Stimulated activated effector memory CD8-positive, alpha-beta T cell treated with anti-CD3 and anti-CD28 coated beads, Interleukin-12 subunit alpha, Interleukin-12 subunit beta, amount 100 ng/mL, for 72 hours (primary cell): Measurements from ENCODE around the gene BARX1.
A peak's percentile ranks its signal among the peaks of the same experiment; 100 is the strongest.
"Not testable (repeated sequence)": the region's sequence is repeated elsewhere in the genome, so short reads cannot be mapped to it uniquely, and the experiment has no call there.

Experiments
- ATAC-seq: fragments of 150-1000 bp; cut with Tn5 transposase; 2 replicates; pipeline ENCODE4 v1.10.0; 2021
- DNase-seq, 2 donors: peaks; one replicate each; pipeline ENCODE4 v3.0.0; 2021 to 2022; ENCODE audit warnings: low spot score in 2 of 2
- H3K27ac Mint-ChIP-seq: one replicate; pipeline ENCODE4 v1.8.0; 2022; ENCODE audit warnings: mild to moderate bottlenecking, mixed read lengths
- H3K36me3 Mint-ChIP-seq: one replicate; pipeline ENCODE4 v1.8.0; 2022; ENCODE audit warnings: mild to moderate bottlenecking, mixed read lengths
- H3K4me1 Mint-ChIP-seq: one replicate; pipeline ENCODE4 v1.8.0; 2022; ENCODE audit warnings: mixed read lengths
- H3K4me3 Mint-ChIP-seq: one replicate; pipeline ENCODE4 v1.8.0; 2022; ENCODE audit warnings: mild to moderate bottlenecking, mixed read lengths
- H3K9me3 Mint-ChIP-seq: one replicate; pipeline ENCODE4 v1.8.0; 2022; ENCODE audit warnings: mixed read lengths

BARX1 gene

DNA sequence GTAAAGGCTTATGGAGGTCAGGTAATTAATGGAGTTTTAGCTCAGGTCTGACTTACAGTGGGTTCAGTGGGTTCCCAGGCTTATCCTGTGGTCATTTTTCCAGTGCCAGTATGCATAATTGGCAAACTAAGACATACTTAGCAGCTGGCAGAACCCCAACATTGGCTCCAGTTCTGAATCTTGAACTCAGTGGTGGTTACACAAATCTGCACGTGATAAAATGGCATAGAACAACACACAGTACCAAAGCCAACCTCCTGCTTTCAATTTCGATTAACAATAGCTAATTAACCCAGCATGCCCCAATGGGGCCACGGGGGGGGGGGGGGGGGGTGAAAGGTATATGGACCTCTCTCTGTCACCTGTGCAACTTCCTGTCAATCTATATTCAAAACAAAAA lies 19.0 kb upstream of the BARX1 start:
- H3K4me3 Mint-ChIP-seq: no peak overlapping the region
- no peaks in the 10 kb centered on the region for H3K36me3 Mint-ChIP-seq
- no peak overlapping the region for H3K27ac Mint-ChIP-seq
- no peaks in the 10 kb centered on the region for H3K9me3 Mint-ChIP-seq
- ATAC-seq (no peak), DNase-seq (no peak)
- H3K4me1 Mint-ChIP-seq: no peaks in the 10 kb centered on the region

DNA sequence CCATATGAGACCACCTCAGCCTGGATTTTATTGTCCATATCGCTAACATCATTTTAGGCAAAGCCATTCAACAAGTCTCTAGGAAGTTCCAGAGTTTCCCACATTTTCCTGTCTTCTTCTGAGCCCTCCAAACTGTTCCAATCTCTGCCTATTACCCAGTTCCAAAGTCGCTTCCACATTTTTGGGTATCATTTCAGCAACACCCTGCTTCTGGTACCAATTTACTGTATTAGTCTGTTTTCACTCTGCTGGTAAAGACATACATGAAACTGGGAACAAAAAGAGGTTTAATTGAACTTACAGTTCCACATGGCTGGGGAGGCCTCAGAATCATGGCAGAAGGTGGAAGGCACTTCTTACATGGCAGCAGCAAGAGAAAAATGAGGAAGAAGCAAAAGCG lies 17.5 kb upstream of the BARX1 start:
- H3K27ac Mint-ChIP-seq, H3K9me3 Mint-ChIP-seq, H3K4me1 Mint-ChIP-seq, ATAC-seq, H3K4me3 Mint-ChIP-seq, H3K36me3 Mint-ChIP-seq: not testable (repeated sequence)
- DNase-seq: peak in 1 of 2 donors; percentile 12

DNA sequence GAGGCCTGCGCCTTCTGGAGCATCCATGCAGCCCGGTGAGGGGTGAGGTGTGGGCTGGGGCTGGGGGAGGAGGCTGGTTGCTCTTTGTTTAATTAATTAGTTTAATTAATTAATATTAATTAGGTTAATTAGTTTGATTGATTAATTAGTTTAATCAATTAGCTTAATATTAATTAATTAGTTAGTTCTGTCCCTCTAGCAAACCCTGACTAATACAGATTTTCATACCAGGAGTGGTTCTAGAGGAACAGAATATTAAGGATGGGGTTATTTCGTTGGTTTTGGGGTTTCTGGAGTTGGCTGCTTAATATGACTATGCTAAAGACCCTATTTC lies 14.1 kb upstream of the BARX1 start:
- ATAC-seq (no peak), DNase-seq (no peak)
- no peak overlapping the region for H3K27ac Mint-ChIP-seq
- H3K4me1 Mint-ChIP-seq: no peaks in the 10 kb centered on the region
- H3K36me3 Mint-ChIP-seq: no peaks in the 10 kb centered on the region
- no peaks in the 10 kb centered on the region for H3K9me3 Mint-ChIP-seq
- H3K4me3 Mint-ChIP-seq: no peak overlapping the region

GRCh38 chr9:93968451-93969327 lies 13.5 kb upstream of the BARX1 start:
- Mint-ChIP-seq H3K9me3 (no peaks in the 10 kb centered on the region), H3K4me3 (no peak overlapping the region), H3K4me1 (no peaks in the 10 kb centered on the region), H3K27ac (no peak overlapping the region), H3K36me3 (no peaks in the 10 kb centered on the region)
- ATAC-seq (no peak), DNase-seq (no peak)

GRCh38 chr9:93967020-93967803 lies 12.1 kb upstream of the BARX1 start:
- Mint-ChIP-seq H3K27ac (no peak overlapping the region), H3K9me3 (no peaks in the 10 kb centered on the region), H3K4me1 (peaks cover 8% of the 10 kb centered on the region), H3K4me3 (no peak overlapping the region), H3K36me3 (no peaks in the 10 kb centered on the region)
- ATAC-seq: peak; percentile 6
- DNase-seq: peak in 1 of 2 donors; percentile 8

DNA sequence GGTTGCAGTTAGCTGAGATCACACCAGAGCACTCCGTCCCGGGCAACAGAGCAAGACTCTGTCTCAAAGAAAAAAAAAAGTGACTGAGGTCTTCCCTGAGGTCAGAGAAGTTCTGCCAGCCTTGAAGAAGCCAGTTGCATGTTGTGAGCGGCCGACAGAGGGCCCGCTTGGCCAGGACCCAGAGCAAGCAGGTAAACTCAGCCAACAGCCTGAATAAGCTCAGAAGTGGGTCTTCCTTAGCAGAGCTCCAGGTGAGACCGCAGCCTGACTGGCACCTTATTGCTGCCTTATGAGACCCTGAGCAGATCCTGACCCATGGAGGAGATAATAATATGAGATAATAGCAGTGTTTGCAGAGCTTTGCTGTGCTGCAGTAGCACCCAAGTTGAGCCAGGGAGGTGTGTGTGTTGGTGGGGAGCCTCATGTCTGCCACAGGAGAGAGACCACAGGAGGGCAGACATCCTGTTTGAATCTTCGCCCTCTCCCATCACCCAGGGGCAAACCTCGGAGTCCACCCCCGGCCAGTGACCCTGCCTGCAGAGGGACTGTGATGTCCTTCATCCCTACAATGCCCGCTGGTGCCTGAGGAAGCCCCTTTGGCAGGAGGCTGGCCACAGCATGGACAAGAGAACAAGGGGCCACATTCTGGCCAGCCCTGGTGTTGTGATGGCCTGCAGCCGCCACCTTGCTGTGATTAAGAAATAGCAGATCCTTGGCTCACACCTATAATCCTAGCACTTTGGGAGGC lies 10.8 kb upstream of the BARX1 start:
- no peak overlapping the region for H3K4me3 Mint-ChIP-seq
- ATAC-seq: no peak
- H3K36me3 Mint-ChIP-seq: no peaks in the 10 kb centered on the region
- H3K9me3 Mint-ChIP-seq: no peaks in the 10 kb centered on the region
- H3K27ac Mint-ChIP-seq: no peak overlapping the region
- peaks cover 13% of the 10 kb centered on the region for H3K4me1 Mint-ChIP-seq
- DNase-seq: peak in 1 of 2 donors; percentile 37

GRCh38 chr9:93964685-93965084 lies 9.5 kb upstream of the BARX1 start:
- Mint-ChIP-seq H3K4me1 (peaks cover 26% of the 10 kb centered on the region), H3K4me3 (no peak overlapping the region), H3K27ac (peak overlapping the region; percentile 11), H3K36me3 (no peaks in the 10 kb centered on the region), H3K9me3 (no peaks in the 10 kb centered on the region)
- no peak for ATAC-seq
- DNase-seq: peak in 1 of 2 donors; percentile 41

- Mint-ChIP-seq H3K27ac (no peak overlapping the region), H3K36me3 (no peaks in the 10 kb centered on the region), H3K9me3 (no peaks in the 10 kb centered on the region), H3K4me3 (no peak overlapping the region), H3K4me1 (peaks cover 33% of the 10 kb centered on the region)
- ATAC-seq: no peak
- no peak for DNase-seq
Observed at GRCh38 chr9:93963969-93964368, 8.8 kb upstream of the BARX1 start.

GRCh38 chr9:93963489-93963888 lies 8.3 kb upstream of the BARX1 start:
- H3K4me3 Mint-ChIP-seq, ATAC-seq, H3K9me3 Mint-ChIP-seq, H3K27ac Mint-ChIP-seq, H3K36me3 Mint-ChIP-seq: not testable (repeated sequence)
- H3K4me1 Mint-ChIP-seq: peaks cover 38% of the 10 kb centered on the region
- peak in 1 of 2 donors; percentile 25 for DNase-seq

DNA sequence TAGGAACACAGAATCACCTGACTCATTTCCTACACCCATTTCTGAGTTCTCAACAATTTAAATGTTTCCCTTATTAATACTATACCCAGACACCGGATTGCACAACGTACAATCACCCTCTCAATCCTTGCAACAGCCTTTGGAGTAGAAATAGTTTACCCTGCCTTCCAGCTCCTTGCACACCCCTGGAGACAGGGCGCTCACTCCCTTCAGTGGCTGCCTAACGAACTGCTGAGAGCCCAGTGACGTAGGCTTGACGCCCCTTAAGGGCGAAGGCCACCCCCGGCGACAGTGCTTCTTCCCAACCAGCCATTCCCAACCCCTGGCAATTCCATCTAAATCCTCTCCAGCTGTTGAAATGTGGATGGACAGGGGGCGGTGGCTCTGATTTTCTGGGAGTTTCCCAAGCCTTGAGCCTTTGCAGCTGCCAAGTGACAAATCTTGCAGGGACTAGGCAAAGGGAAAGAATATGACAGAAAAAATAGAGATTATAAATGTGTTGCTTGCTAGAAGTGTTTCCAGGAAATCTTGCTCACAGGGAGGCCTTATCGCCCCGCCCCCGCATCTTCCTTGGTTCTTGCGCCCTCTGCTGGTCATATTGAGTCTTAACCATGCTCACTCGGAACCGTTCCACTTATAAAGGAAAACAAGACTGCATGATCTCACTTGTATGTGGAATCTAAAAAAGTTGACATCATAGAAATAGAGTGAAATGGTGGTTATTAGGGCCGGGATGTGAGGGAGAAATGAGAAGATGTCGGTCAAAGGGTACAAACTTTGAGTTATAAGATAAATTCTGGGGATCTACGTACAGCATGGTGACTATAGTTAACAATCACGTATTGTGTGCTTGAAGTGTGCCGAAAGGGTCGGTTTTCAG lies 7.6 kb upstream of the BARX1 start:
- Mint-ChIP-seq H3K27ac (no peak overlapping the region), H3K4me1 (peaks cover 38% of the 10 kb centered on the region), H3K36me3 (no peaks in the 10 kb centered on the region), H3K9me3 (no peaks in the 10 kb centered on the region), H3K4me3 (no peak overlapping the region)
- ATAC-seq (peak; percentile 72), DNase-seq (peak; percentile 71 to 86)

- ATAC-seq: no peak
- Mint-ChIP-seq H3K4me3 (no peak overlapping the region), H3K27ac (no peak overlapping the region)
Observed at GRCh38 chr9:93962017-93962416, 6.9 kb upstream of the BARX1 start.

GRCh38 chr9:93960971-93961841 lies 6.1 kb upstream of the BARX1 start:
- Mint-ChIP-seq H3K9me3 (no peaks in the 10 kb centered on the region), H3K4me1 (peaks cover 38% of the 10 kb centered on the region), H3K36me3 (no peaks in the 10 kb centered on the region), H3K4me3 (peak overlapping the region; percentile 69), H3K27ac (no peak overlapping the region)
- no peak for DNase-seq
- ATAC-seq: no peak

More at GRCh38 chr9:93962017-93962416, 6.9 kb upstream of the BARX1 start:
- Mint-ChIP-seq H3K9me3 (no peaks in the 10 kb centered on the region), H3K4me1 (peaks cover 38% of the 10 kb centered on the region), H3K36me3 (no peaks in the 10 kb centered on the region)
- no peak for DNase-seq

DNA sequence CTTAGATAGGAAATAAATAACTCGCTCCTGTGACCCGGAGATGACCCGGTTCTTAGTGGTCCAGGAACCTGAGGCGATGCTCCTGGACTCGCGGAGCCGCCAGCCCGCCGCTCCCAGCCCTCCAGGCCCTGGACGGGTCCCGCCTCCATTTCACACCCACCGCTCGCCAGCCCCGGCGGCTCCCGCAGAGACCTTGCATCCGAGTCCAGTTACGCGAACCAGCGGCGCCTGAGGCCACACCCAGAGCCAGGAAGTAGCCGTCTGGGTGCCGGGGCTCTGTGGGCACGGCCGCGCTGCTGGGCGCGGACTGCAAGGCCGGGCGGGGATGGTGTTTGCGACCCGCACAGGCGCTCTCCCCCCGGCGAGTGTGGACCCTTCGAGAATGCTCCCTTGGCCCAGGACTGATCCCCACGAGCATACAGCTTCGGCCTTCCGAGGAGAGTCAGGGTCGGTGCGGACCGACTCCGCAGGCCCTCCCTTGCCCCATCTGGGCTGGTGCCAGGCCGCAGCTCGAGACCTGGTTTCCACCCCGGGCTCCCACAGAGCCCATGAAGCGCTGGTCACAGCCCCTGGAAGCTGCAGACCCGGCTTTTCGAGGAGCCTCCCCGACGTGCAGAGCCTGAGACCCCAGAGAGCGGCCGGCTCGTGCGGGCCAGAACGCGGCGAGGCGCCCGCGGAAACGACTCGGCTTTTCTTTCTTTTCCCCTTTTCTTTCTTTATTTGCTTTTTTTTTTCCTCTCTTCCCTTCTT lies 5.2 kb upstream of the BARX1 start:
- H3K4me1 Mint-ChIP-seq: peaks cover 45% of the 10 kb centered on the region
- peak overlapping the region; percentile 69 for H3K4me3 Mint-ChIP-seq
- H3K27ac Mint-ChIP-seq: no peak overlapping the region
- H3K9me3 Mint-ChIP-seq: no peaks in the 10 kb centered on the region
- DNase-seq: no peak
- no peaks in the 10 kb centered on the region for H3K36me3 Mint-ChIP-seq
- no peak for ATAC-seq
